ENCODE measurements around the gene FBXW10.
"Not testable (repeated sequence)": the region's sequence is repeated elsewhere in the genome, so short reads cannot be mapped to it uniquely, and the experiment has no call there.

GRCh38 chr17:18743699-18744421 lies at the start of gene FBXW10:
- TF ChIP-seq POLR2A, CTCF, EP300 (IDR thresholded peaks at IDR 0.05): not testable (repeated sequence)

All from tibial nerve (tissue), 4 donors.